Measurements from ENCODE around the gene TMX3.

The TMX3 gene

GRCh38 chr18:68694316-68694715, 20.6 kb downstream of the TMX3 start:
- FAIRE-seq (no peak), DNase-seq (ENCODE audit: insufficient read length, low spot score) (no peak)
- no peak for TF ChIP-seq CTCF (IDR thresholded peaks at IDR 0.05; ENCODE audit: insufficient read depth, missing control alignments)

- FAIRE-seq = peak; percentile 73
- no peak for TF ChIP-seq CTCF (IDR thresholded peaks at IDR 0.05; ENCODE audit: insufficient read depth, missing control alignments)
- DNase-seq (ENCODE audit: insufficient read length, low spot score) = no peak
Measured at GRCh38 chr18:68693091-68693815, 21.7 kb downstream of the TMX3 start.

GRCh38 chr18:68679528-68679927, 35.4 kb downstream of the TMX3 start:
- DNase-seq (ENCODE audit: insufficient read length, low spot score) (no peak), FAIRE-seq (no peak)
- TF ChIP-seq CTCF (IDR thresholded peaks at IDR 0.05; ENCODE audit: insufficient read depth, missing control alignments) = no peak

GRCh38 chr18:68676913-68677312, 38.0 kb downstream of the TMX3 start:
- FAIRE-seq (no peak), DNase-seq (ENCODE audit: insufficient read length, low spot score) (no peak)
- TF ChIP-seq CTCF (IDR thresholded peaks at IDR 0.05; ENCODE audit: insufficient read depth, missing control alignments) = peak; percentile 21

GRCh38 chr18:68667121-68667520, 47.8 kb downstream of the TMX3 start:
- FAIRE-seq (no peak), DNase-seq (ENCODE audit: insufficient read length, low spot score) (no peak)
- TF ChIP-seq CTCF (IDR thresholded peaks at IDR 0.05; ENCODE audit: insufficient read depth, missing control alignments) = no peak

GRCh38 chr18:68666381-68666780, 48.5 kb downstream of the TMX3 start:
- TF ChIP-seq CTCF (IDR thresholded peaks at IDR 0.05; ENCODE audit: insufficient read depth, missing control alignments) = no peak
- FAIRE-seq (no peak), DNase-seq (ENCODE audit: insufficient read length, low spot score) (no peak)

GRCh38 chr18:68665628-68666027, 49.3 kb downstream of the TMX3 start:
- TF ChIP-seq CTCF (IDR thresholded peaks at IDR 0.05; ENCODE audit: insufficient read depth, missing control alignments) = no peak
- FAIRE-seq (no peak), DNase-seq (ENCODE audit: insufficient read length, low spot score) (no peak)
